CD14-positive monocyte (primary cell): ENCODE measurements around the gene TMEM134. TPM values are rescaled to one million over a fixed set of nuclear protein-coding genes. Genes with fewer than 3 reads are reported as not detected.

Source experiments
- DNase-seq, 3 donors: peaks; one replicate each; pipeline ENCODE4 v3.0.0-alpha.2; 2011 to 2022
- H2AFZ ChIP-seq: 2 replicates; pipeline ENCODE4 v1.6.0; 2012; ENCODE audit warnings: mild to moderate bottlenecking, low read depth, low read length, inconsistent platforms; ENCODE audit not compliant: insufficient read depth, poor library complexity, severe bottlenecking
- H3K27ac ChIP-seq, 2 donors: 1 replicate in 1 of 2; 2 replicates in 1 of 2; pipeline ENCODE4 v1.5.1; 2012 to 2013; ENCODE audit warnings: low read length in 2 of 2, control low read depth in 1 of 2, inconsistent platforms in 1 of 2, low read depth in 1 of 2, mild to moderate bottlenecking in 1 of 2
- H3K27me3 ChIP-seq, 2 donors: one replicate each; pipeline versions ENCODE4 v1.6.0 to v1.6.1; 2011 to 2013; ENCODE audit warnings: low read length in 2 of 2; ENCODE audit not compliant: control insufficient read depth in 2 of 2, insufficient read depth in 2 of 2
- H3K36me3 ChIP-seq, 2 donors: replicated peaks in 1 of 2; 1 replicate in 1 of 2; 2 replicates in 1 of 2; pipeline versions ENCODE4 v1.5.1 to v1.6.1; 2012 to 2013; ENCODE audit warnings: low read length in 2 of 2, control low read depth in 1 of 2, inconsistent platforms in 1 of 2, mild to moderate bottlenecking in 1 of 2; ENCODE audit not compliant: insufficient read depth in 2 of 2, control insufficient read depth in 1 of 2
- H3K4me1 ChIP-seq, 2 donors: 1 replicate in 1 of 2; 2 replicates in 1 of 2; pipeline versions ENCODE4 v1.5.1 to v1.6.1; 2012 to 2013; ENCODE audit warnings: low read length in 2 of 2, control low read depth in 1 of 2, inconsistent platforms in 1 of 2, mild to moderate bottlenecking in 1 of 2, moderate library complexity in 1 of 2; ENCODE audit not compliant: insufficient read depth in 2 of 2, control insufficient read depth in 1 of 2
- H3K4me2 ChIP-seq: replicated peaks from 2 replicates; pipeline ENCODE3; 2012; ENCODE audit warnings: low read length, moderate library complexity, mild to moderate bottlenecking; ENCODE audit not compliant: poor library complexity, severe bottlenecking; ENCODE audit errors: extremely low read depth
- H3K4me3 ChIP-seq, 3 experiments: fragments of 200-600 bp in 1 of 3; sonication (generic) in 1 of 3; replicated peaks in 1 of 3; 1 replicate in 2 of 3; 2 replicates in 1 of 3; pipeline ENCODE4 v1.5.1; 2011 to 2013; ENCODE audit warnings: low read length in 3 of 3, mild to moderate bottlenecking in 3 of 3, control low read depth in 2 of 3, low read depth in 2 of 3, inconsistent platforms in 1 of 3, moderate library complexity in 1 of 3
- H3K79me2 ChIP-seq: 2 replicates; pipeline ENCODE4 v1.6.0; 2012; ENCODE audit warnings: mild to moderate bottlenecking, control low read depth, inconsistent platforms, low read length, moderate library complexity; ENCODE audit not compliant: insufficient read depth
- H3K9ac ChIP-seq: 2 replicates; pipeline ENCODE4 v1.6.0; 2017; ENCODE audit warnings: low read length, mild to moderate bottlenecking; ENCODE audit not compliant: insufficient read depth, poor library complexity, severe bottlenecking
- H3K9me3 ChIP-seq, 2 donors: replicated peaks in 1 of 2; 1 replicate in 1 of 2; 2 replicates in 1 of 2; pipeline versions ENCODE4 v1.5.1 to v1.6.1; 2012 to 2013; ENCODE audit warnings: low read length in 2 of 2, control low read depth in 1 of 2; ENCODE audit not compliant: control insufficient read depth in 1 of 2, insufficient read depth in 1 of 2
- H4K20me1 ChIP-seq: 2 replicates; pipeline ENCODE4 v1.6.0; 2012; ENCODE audit warnings: mild to moderate bottlenecking, low read length, control low read depth, moderate library complexity; ENCODE audit not compliant: insufficient read depth
- H3K27ac Mint-ChIP-seq, 7 donors: one replicate each; pipeline ENCODE4 v1.8.0; 2020; ENCODE audit warnings: mild to moderate bottlenecking in 7 of 7, mixed read lengths in 7 of 7, moderate library complexity in 6 of 7, inconsistent platforms in 2 of 7
- H3K27me3 Mint-ChIP-seq, 3 donors: one replicate each; pipeline ENCODE4 v1.8.0; 2021 to 2022; ENCODE audit warnings: low read depth in 3 of 3, mild to moderate bottlenecking in 3 of 3, mixed read lengths in 3 of 3, moderate library complexity in 3 of 3, inconsistent platforms in 1 of 3
- H3K36me3 Mint-ChIP-seq, 2 donors: one replicate each; pipeline ENCODE4 v1.8.0; 2020; ENCODE audit warnings: mixed read lengths in 2 of 2, inconsistent platforms in 1 of 2, mild to moderate bottlenecking in 1 of 2
- H3K4me1 Mint-ChIP-seq: one replicate; pipeline ENCODE4 v1.8.0; 2020; ENCODE audit warnings: mild to moderate bottlenecking, mixed read lengths
- H3K4me3 Mint-ChIP-seq, 2 donors: one replicate each; pipeline ENCODE4 v1.8.0; 2020; ENCODE audit warnings: mild to moderate bottlenecking in 2 of 2, mixed read lengths in 2 of 2, moderate library complexity in 1 of 2
- H3K9me3 Mint-ChIP-seq, 7 donors: one replicate each; pipeline ENCODE4 v1.8.0; 2020 to 2022; ENCODE audit warnings: mixed read lengths in 7 of 7, mild to moderate bottlenecking in 6 of 7, moderate library complexity in 6 of 7, inconsistent platforms in 2 of 7
- WGBS: methylation state at CpG from one replicate; pipeline ENCODE4 v1.1.5; 2013; ENCODE audit warnings: missing lambda C conversion rate; ENCODE audit not compliant: insufficient coverage; 5-methylcytosine and 5-hydroxymethylcytosine counted together
- intact Hi-C, 2 donors: fragments of 100-400 bp; cut with micrococcal nuclease; formaldehyde crosslinking; loops; one replicate each; pipeline versions ENCODE4 v1.15.0 to v1.15.1; 2023
- polyA plus RNA-seq, 3 donors: library from polyadenylated mRNA; depleted of rRNA in 1 of 3; unstranded in 2 of 3; stranded (reverse) in 1 of 3; fragments of 300-500 nt in 2 of 3; fragments of >200 nt in 1 of 3; fragmentation: Illumina TruSeq in 2 of 3; gene quantifications; 1 replicate in 2 of 3; 2 replicates in 1 of 3; pipeline ENCODE4 v1.2.3, GENCODE V29; 2012 to 2021
- TF ChIP-seq, protein P1 (sequence below): fragments of 200-600 bp; IDR thresholded peaks from one replicate; pipeline ENCODE4 v1.8.0; 2022; ENCODE audit warnings: antibody characterized with exemption, mild to moderate bottlenecking

Gene TMEM134
- polyA plus RNA-seq, 3 donors, result 67.4 to 104 (median 76.8) TPM

DNA sequence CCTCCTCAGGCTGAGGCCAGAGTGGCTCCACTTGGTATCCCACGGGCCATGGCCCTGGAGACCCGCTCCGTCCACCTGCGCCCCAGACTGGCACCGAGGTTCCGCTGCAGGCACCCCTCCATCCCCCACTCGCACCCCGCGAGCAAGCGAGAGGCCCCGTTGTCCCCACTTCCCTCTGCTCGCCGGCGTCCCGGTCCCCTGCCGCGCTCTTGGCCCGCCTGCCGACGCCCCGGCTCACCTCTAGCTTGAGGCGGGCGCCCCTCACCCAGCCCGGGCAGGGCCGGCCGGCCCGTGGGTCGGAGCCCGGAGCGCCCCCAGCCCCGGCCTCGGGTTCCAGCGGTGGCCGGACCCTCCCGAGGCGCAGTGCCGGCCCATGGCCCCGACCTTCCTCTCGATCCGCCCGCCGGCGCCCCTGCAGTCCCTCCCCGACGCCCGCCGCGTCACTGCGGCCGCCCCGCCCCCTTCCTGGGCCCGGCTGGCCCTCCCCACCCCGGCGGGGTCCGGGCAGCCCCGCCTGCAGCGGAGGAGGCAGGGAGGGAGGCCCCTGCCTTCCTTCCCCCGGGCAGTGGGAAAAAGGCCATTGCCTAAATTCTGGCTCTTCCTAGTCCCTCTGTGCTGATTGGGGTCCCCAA, 36.0 kb upstream of the TMEM134 start, which contains the start of gene PITPNM1:
Gene PITPNM1 (minus strand): TSS at position 414 of the 632 bp plus-strand sequence. CDS start 1,183 bp downstream, outside the sequence.
- Histone ChIP-seq H3K4me1 (peaks cover 63 to 76% of the 10 kb centered on the region in 2 donors), H3K27me3 (no peaks in the 10 kb centered on the region), H3K9ac (peak within 1 kb of the TSS; percentile 71), H2AFZ (peak within 1 kb of the TSS; percentile 37), H3K36me3 (peaks cover 24 to 25% of the 10 kb centered on the region in 2 donors), H3K9me3 (no peaks in the 10 kb centered on the region), H3K79me2 (peaks cover 50% of the 10 kb centered on the region), H3K27ac (peak within 1 kb of the TSS; percentile 93 to 100), H4K20me1 (peaks cover 61% of the 10 kb centered on the region), H3K4me3 (peak within 1 kb of the TSS; percentile 74 to 99 (median 98)), H3K4me2 (peak within 1 kb of the TSS; percentile 99)
- peaks cover 0 to 12% (median 0%) of the 10 kb centered on the region in 3 donors for H3K27me3 Mint-ChIP-seq
- H3K9me3 Mint-ChIP-seq, result peaks cover 0 to 1% (median 0%) of the 10 kb centered on the region in 7 donors
- peak; percentile 63 to 71 (median 66) for DNase-seq
- H3K4me3 Mint-ChIP-seq, result peak within 1 kb of the TSS; percentile 92 to 94
- intact Hi-C loops, result loop anchor here (2.0 to 10.0 kb wide), 5 partner anchors 38 to 230 kb away; partner anchors contain the start of genes POLD4 (in 1 of the 2), RPS6KB2 (in 1 of the 2) and TMEM134 (in 1 of the 2)
- peaks cover 48% of the 10 kb centered on the region for H3K4me1 Mint-ChIP-seq
- H3K27ac Mint-ChIP-seq, result peak within 1 kb of the TSS; percentile 94 to 98 (median 98)
- H3K36me3 Mint-ChIP-seq, result peaks cover 33 to 48% of the 10 kb centered on the region in 2 donors
- TF ChIP-seq, protein P1, sequence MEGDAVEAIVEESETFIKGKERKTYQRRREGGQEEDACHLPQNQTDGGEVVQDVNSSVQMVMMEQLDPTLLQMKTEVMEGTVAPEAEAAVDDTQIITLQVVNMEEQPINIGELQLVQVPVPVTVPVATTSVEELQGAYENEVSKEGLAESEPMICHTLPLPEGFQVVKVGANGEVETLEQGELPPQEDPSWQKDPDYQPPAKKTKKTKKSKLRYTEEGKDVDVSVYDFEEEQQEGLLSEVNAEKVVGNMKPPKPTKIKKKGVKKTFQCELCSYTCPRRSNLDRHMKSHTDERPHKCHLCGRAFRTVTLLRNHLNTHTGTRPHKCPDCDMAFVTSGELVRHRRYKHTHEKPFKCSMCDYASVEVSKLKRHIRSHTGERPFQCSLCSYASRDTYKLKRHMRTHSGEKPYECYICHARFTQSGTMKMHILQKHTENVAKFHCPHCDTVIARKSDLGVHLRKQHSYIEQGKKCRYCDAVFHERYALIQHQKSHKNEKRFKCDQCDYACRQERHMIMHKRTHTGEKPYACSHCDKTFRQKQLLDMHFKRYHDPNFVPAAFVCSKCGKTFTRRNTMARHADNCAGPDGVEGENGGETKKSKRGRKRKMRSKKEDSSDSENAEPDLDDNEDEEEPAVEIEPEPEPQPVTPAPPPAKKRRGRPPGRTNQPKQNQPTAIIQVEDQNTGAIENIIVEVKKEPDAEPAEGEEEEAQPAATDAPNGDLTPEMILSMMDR, result no peak
- WGBS, result 0% methylated on average over 51 of the region's 58 CpGs

DNA sequence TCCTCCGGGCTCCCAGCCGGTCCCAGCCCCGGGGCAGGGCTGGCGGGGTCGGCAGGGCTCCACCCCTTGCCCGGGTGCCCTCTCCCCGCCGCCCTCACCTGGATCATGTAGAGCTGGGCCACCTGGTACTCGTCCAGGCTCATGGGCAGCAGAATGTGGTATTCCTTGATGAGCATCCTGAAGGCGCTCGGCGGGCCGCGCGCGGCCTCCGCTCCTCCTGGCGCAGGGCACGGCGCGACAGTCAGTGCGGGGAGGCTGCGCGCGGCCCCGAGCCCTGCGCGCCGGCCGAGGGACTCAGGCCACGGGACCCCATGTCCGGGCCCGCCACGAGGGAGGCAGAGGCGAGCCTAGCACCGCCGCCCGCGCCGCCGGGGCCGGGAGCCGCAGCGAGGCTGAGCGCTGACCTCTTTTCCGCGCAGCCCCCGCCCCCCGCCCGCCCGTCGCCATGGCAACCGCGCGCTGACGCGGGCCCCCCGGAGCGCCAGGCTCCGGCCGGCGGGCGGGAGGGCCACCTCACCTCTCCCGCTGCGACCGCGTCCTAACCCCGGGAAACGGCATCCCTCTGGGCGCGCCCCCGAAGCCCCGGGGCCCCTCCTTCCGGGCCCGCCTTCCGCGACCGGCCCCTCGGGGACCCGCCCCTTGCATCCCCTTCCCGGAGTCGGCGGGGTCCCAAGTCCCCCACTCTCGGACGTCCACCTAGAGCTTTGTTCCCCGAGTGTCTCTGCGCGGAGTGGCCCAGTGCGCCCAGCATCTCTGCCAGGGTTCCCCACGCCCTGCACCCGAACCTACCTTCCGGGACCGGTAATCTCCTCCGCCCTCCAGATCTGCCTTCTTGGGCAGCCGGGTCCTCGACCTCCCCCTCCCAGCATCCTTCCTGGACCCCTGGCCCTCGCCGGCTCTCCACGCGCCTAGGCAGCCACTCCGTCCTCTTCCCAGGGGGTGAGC, 35.2 kb upstream of the TMEM134 start:
- TF ChIP-seq, protein P1, result no peak
- H3K4me1 ChIP-seq, result peaks cover 63 to 75% of the 10 kb centered on the region in 2 donors
- H3K79me2 ChIP-seq, result peaks cover 54% of the 10 kb centered on the region
- peaks cover 67% of the 10 kb centered on the region for H4K20me1 ChIP-seq
- H3K36me3 ChIP-seq, result peaks cover 31% of the 10 kb centered on the region in 2 donors
- peak overlapping the region; percentile 37 for H2AFZ ChIP-seq
- DNase-seq, result no peak
- peak overlapping the region; percentile 71 for H3K9ac ChIP-seq
- 2% methylated on average over 99 of the region's 101 CpGs for WGBS
- H3K4me3 Mint-ChIP-seq, result peak overlapping the region; percentile 92 to 94
- H3K4me3 ChIP-seq, result peak overlapping the region; percentile 74 to 99 (median 98)
- H3K27ac Mint-ChIP-seq, result peak overlapping the region; percentile 77 to 96 (median 91)
- H3K27me3 Mint-ChIP-seq, result peaks cover 0 to 9% (median 0%) of the 10 kb centered on the region in 3 donors
- no peaks in the 10 kb centered on the region for H3K27me3 ChIP-seq
- H3K9me3 Mint-ChIP-seq, result peaks cover 0 to 1% (median 0%) of the 10 kb centered on the region in 7 donors
- peak overlapping the region; percentile 99 for H3K4me2 ChIP-seq
- H3K4me1 Mint-ChIP-seq, result peaks cover 48% of the 10 kb centered on the region
- no peaks in the 10 kb centered on the region for H3K9me3 ChIP-seq
- H3K27ac ChIP-seq, result peak overlapping the region; percentile 93 to 100
- H3K36me3 Mint-ChIP-seq, result peaks cover 37 to 53% of the 10 kb centered on the region in 2 donors
- intact Hi-C loops, result loop anchor here (2.0 to 10.0 kb wide), 3 partner anchors 37 to 229 kb away; partner anchors contain the start of gene TMEM134 (in 1 of the 2)
